Measurements from ENCODE around the gene COBL.

Gene COBL

GRCh38 chr7:51278797-51279196 is 37.8 kb downstream of the COBL start:
- DNase-seq (ENCODE audit: low read depth in 2 of 3, low spot score in 2 of 3): no peak

- DNase-seq (ENCODE audit: low read depth in 2 of 3, low spot score in 2 of 3): no peak
These were observed 39.6 kb downstream of the COBL start for GRCh38 chr7:51276967-51277366.

GRCh38 chr7:51276091-51276605 is 40.5 kb downstream of the COBL start:
- no peak for DNase-seq (ENCODE audit: low read depth in 2 of 3, low spot score in 2 of 3)

GRCh38 chr7:51275532-51275931 is 41.1 kb downstream of the COBL start:
- DNase-seq (ENCODE audit: low read depth in 2 of 3, low spot score in 2 of 3): no peak

GRCh38 chr7:51274955-51275354 is 41.7 kb downstream of the COBL start:
- no peak for DNase-seq (ENCODE audit: low read depth in 2 of 3, low spot score in 2 of 3)

GRCh38 chr7:51274001-51274400 is 42.6 kb downstream of the COBL start:
- DNase-seq (ENCODE audit: low read depth in 2 of 3, low spot score in 2 of 3): no peak

GRCh38 chr7:51273360-51273759 is 43.2 kb downstream of the COBL start:
- no peak for DNase-seq (ENCODE audit: low read depth in 2 of 3, low spot score in 2 of 3)

- DNase-seq (ENCODE audit: low read depth in 2 of 3, low spot score in 2 of 3): no peak
These were observed 45.6 kb downstream of the COBL start for GRCh38 chr7:51270965-51271364.

GRCh38 chr7:51269911-51270310 is 46.7 kb downstream of the COBL start:
- no peak for DNase-seq (ENCODE audit: low read depth in 2 of 3, low spot score in 2 of 3)

GRCh38 chr7:51269321-51269720 is 47.3 kb downstream of the COBL start:
- DNase-seq (ENCODE audit: low read depth in 2 of 3, low spot score in 2 of 3): no peak

- no peak for DNase-seq (ENCODE audit: low read depth in 2 of 3, low spot score in 2 of 3)
These were observed 47.8 kb downstream of the COBL start for GRCh38 chr7:51268859-51269258.

- no peak for DNase-seq (ENCODE audit: low read depth in 2 of 3, low spot score in 2 of 3)
These were observed 49.4 kb downstream of the COBL start for GRCh38 chr7:51267169-51267568.

- no peak for DNase-seq (ENCODE audit: low read depth in 2 of 3, low spot score in 2 of 3)
These were observed 51.3 kb downstream of the COBL start for GRCh38 chr7:51265066-51265907.

GRCh38 chr7:51263631-51264484 is 52.8 kb downstream of the COBL start:
- no peak for DNase-seq (ENCODE audit: low read depth in 2 of 3, low spot score in 2 of 3)

- no peak for DNase-seq (ENCODE audit: low read depth in 2 of 3, low spot score in 2 of 3)
These were observed 53.6 kb downstream of the COBL start for GRCh38 chr7:51262796-51263531.

GRCh38 chr7:51261950-51262795 is 54.4 kb downstream of the COBL start:
- DNase-seq (ENCODE audit: low read depth in 2 of 3, low spot score in 2 of 3): no peak

GRCh38 chr7:51261117-51261835 is 55.3 kb downstream of the COBL start:
- DNase-seq (ENCODE audit: low read depth in 2 of 3, low spot score in 2 of 3): no peak

- DNase-seq (ENCODE audit: low read depth in 2 of 3, low spot score in 2 of 3): no peak
These were observed 56.1 kb downstream of the COBL start for GRCh38 chr7:51260516-51260915.

GRCh38 chr7:51259766-51260165 is 56.8 kb downstream of the COBL start:
- DNase-seq (ENCODE audit: low read depth in 2 of 3, low spot score in 2 of 3): no peak

- DNase-seq (ENCODE audit: low read depth in 2 of 3, low spot score in 2 of 3): no peak
These were observed 59.7 kb downstream of the COBL start for GRCh38 chr7:51256916-51257315.
